Heart left ventricle (tissue), 16 donors: ENCODE results near the gene MAGI1. TPM values are rescaled to one million over a fixed set of nuclear protein-coding genes. Genes with fewer than 3 reads are reported as not detected.

Experiments used
- ATAC-seq, 4 donors: fragments of 200-7000 bp; cut with Tn5 transposase; one replicate each; pipeline ENCODE4 v1.9.1; 2020 to 2022; ENCODE audit warnings: moderate library complexity in 4 of 4, mild to moderate bottlenecking in 3 of 4, moderate number of reproducible peaks in 1 of 4
- DNase-seq, 5 donors: peaks; one replicate each; pipeline ENCODE4 v3.0.0-alpha.2; 2020
- H3K27ac ChIP-seq, 12 donors: fragments of 200-600 bp; sonication (generic) in 4 of 12; one replicate each; pipeline versions ENCODE4 v1.5.0 to v1.8.0; 2016 to 2022; ENCODE audit warnings: mild to moderate bottlenecking in 2 of 12
- H3K27me3 ChIP-seq, 9 donors: fragments of 200-600 bp; sonication (generic) in 2 of 9; one replicate each; pipeline versions ENCODE4 v1.5.1 to v1.8.0; 2016 to 2022; ENCODE audit warnings: mild to moderate bottlenecking in 3 of 9
- H3K36me3 ChIP-seq, 9 donors: fragments of 200-600 bp; sonication (generic) in 2 of 9; one replicate each; pipeline versions ENCODE4 v1.5.0 to v1.8.0; 2018 to 2022; ENCODE audit warnings: mild to moderate bottlenecking in 2 of 9
- H3K4me1 ChIP-seq, 12 donors: fragments of 200-600 bp; sonication (generic) in 4 of 12; one replicate each; pipeline versions ENCODE4 v1.5.0 to v1.8.0; 2016 to 2022; ENCODE audit warnings: mild to moderate bottlenecking in 3 of 12
- H3K4me3 ChIP-seq, 12 donors: fragments of 200-600 bp; sonication (generic) in 4 of 12; one replicate each; pipeline versions ENCODE4 v1.5.0 to v1.8.0; 2017 to 2022; ENCODE audit warnings: mild to moderate bottlenecking in 9 of 12, moderate library complexity in 4 of 12
- H3K9me3 ChIP-seq, 12 donors: fragments of 200-600 bp; sonication (generic) in 4 of 12; one replicate each; pipeline versions ENCODE4 v1.5.0 to v1.8.0; 2016 to 2022; ENCODE audit warnings: mild to moderate bottlenecking in 1 of 12
- POLR2A ChIP-seq, 2 donors: fragments of 450-650 bp; IDR thresholded peaks; one replicate each; pipeline ENCODE4 v1.6.1; 2017; ENCODE audit warnings: antibody characterized with exemption in 2 of 2, mild to moderate bottlenecking in 2 of 2, moderate library complexity in 2 of 2
- WGBS, 4 donors: extraction: QIAGEN DNeasy Blood & Tissue Kit in 2 of 4; methylation state at CpG; one replicate each; pipeline versions ENCODE4 v1.1.5 to v1.1.7; 2013 to 2018; 5-methylcytosine and 5-hydroxymethylcytosine counted together
- intact Hi-C, 10 donors: fragments of 100-400 bp; cut with DNase I; formaldehyde crosslinking; loops; one replicate each; pipeline versions ENCODE4 v1.11.1 to v1.14.2; 2022
- polyA plus RNA-seq, 2 donors: library from polyadenylated mRNA; stranded (reverse); fragments of 200-250 nt; gene quantifications; one replicate each; pipeline ENCODE4 v1.2.3, GENCODE V29; 2013
- total RNA-seq, 9 donors: library from RNA; depleted of rRNA in 2 of 9; stranded (reverse); fragments of >200 nt in 2 of 9; fragmentation: NEBNext Ultra II Directional in 3 of 9; extraction: Animal tissue kit (Norgen Biotek cat#: 25700) in 3 of 9; gene quantifications; one replicate each; pipeline versions ENCODE4 v1.1.0 to v1.2.4, GENCODE V29; 2016 to 2023
- TF ChIP-seq, protein P1 (sequence below), 12 donors: fragments of 200-600 bp; sonication (generic) in 4 of 12; IDR thresholded peaks; one replicate each; pipeline versions ENCODE4 v1.5.0 to v1.8.0; 2018 to 2022; ENCODE audit warnings: antibody characterized with exemption in 12 of 12, mild to moderate bottlenecking in 5 of 12
- donor health status: ischemic (EF 13 %, LVEDD 7.1; RV severe dilation, severe dysfunction).
- donor health status: healthy with polysubstance abuse.
- donor health status: DM: no; HTN: yes; CAD: no.
- donor health status: DM: no; HTN: no; CAD: no.
- donor health status: ischemic (EF 25% LVEDD 6.9; RV normal size, moderate dysfunction).
- donor health status: ischemic (EF 25% LVEDD 5.7; RV mildly dilated, moderate dysfunction).
- donor health status: healthy.
- donor health status: DM: yes; HTN: yes; CAD: no.
- donor health status: ischemic (EF 35%, LVEDD 5.7; RV mildly dilated, moderate dysfunction).
- donor health status: nonischemic (EF 11% LVEDD 7.7; RV severe dilation, severe dysfunction).
- donor health status: DM: yes; HTN: yes; CAD: no.
- donor health status: PGD.
- donor health status: ischemic (EF 29% LVEDD 5.4; RV normal size, mild dysfunction).
- donor health status: nonischemic (EF 23%, LVEDD 6.1; RV moderate dilation, normal function).

The MAGI1 gene
- total and polyA plus RNA-seq, 11 donors = 18.5 to 52.1 (median 31.4) TPM

- Histone ChIP-seq H3K36me3 (no peaks in the 10 kb centered on the region), H3K27me3 (no peaks in the 10 kb centered on the region), H3K4me1 (peaks cover 0 to 33% (median 23%) of the 10 kb centered on the region in 12 donors), H3K4me3 (no peak overlapping the region), H3K9me3 (no peaks in the 10 kb centered on the region), H3K27ac (no peak overlapping the region)
- TF ChIP-seq, protein P1, sequence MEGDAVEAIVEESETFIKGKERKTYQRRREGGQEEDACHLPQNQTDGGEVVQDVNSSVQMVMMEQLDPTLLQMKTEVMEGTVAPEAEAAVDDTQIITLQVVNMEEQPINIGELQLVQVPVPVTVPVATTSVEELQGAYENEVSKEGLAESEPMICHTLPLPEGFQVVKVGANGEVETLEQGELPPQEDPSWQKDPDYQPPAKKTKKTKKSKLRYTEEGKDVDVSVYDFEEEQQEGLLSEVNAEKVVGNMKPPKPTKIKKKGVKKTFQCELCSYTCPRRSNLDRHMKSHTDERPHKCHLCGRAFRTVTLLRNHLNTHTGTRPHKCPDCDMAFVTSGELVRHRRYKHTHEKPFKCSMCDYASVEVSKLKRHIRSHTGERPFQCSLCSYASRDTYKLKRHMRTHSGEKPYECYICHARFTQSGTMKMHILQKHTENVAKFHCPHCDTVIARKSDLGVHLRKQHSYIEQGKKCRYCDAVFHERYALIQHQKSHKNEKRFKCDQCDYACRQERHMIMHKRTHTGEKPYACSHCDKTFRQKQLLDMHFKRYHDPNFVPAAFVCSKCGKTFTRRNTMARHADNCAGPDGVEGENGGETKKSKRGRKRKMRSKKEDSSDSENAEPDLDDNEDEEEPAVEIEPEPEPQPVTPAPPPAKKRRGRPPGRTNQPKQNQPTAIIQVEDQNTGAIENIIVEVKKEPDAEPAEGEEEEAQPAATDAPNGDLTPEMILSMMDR (IDR thresholded peaks at IDR 0.05) = no peak
- TF ChIP-seq POLR2A (IDR thresholded peaks at IDR 0.05) = no peak
- 89 to 96% (median 94%) methylated on average over 1 of the region's 1 CpG for WGBS, 4 donors
- no peak for ATAC-seq
- intact Hi-C loops = loop anchor here in 1 of 10 donors (10.0 kb wide), 1 partner anchor 49 kb away; no protein-coding TSS in a partner anchor
- no peak for DNase-seq
These were observed 202.7 kb downstream of the MAGI1 start for GRCh38 chr3:65836047-65836446.

DNA sequence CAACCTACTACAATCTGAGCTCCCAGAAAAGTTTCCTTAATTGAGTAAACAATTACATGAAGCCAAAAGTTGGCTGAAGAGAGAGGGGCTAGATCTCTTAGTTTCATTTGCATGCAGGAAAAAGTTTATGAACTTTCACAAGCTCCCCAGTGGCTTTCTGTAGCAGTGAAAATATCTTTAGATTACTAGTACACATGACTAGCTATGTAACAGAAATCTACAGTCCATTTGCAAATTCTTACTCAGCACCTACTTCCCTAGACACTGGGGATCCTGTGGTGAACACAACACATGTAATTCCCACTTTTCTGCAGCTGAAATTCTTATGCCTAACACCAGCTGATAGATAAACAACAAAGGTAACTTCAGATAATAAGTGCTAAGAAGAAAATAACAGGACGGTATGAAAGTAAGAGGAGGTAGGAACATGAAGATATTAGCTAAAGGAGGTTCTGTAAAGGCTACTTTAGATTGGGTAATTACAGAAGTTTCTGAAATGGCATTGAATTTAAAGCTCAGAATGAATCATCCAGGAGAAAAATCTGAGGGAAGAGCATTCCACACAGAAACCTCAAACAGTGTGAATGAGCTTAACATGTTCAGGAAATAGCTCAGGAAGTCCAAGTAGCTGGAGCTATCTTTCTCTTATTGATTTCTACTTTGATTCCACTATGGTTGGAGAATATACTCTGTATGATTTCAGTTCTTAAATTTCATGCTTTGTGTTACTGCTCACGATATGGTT lies 204.8 kb downstream of the MAGI1 start:
- no peak for ATAC-seq
- 46 to 57% (median 51%) methylated on average over 2 of the region's 2 CpGs for WGBS, 4 donors
- Histone ChIP-seq H3K4me1 (peaks cover 0 to 47% (median 34%) of the 10 kb centered on the region in 12 donors), H3K9me3 (no peaks in the 10 kb centered on the region), H3K4me3 (no peak overlapping the region), H3K27me3 (no peaks in the 10 kb centered on the region), H3K27ac (no peak overlapping the region), H3K36me3 (no peaks in the 10 kb centered on the region)
- no peak for DNase-seq
- intact Hi-C loops = loop anchor here in 1 of 10 donors (10.0 kb wide), 1 partner anchor 51 kb away; no protein-coding TSS in a partner anchor
- TF ChIP-seq POLR2A (IDR thresholded peaks at IDR 0.05) = no peak
- TF ChIP-seq, protein P1 (IDR thresholded peaks at IDR 0.05) = no peak

GRCh38 chr3:65831733-65832425 lies 206.8 kb downstream of the MAGI1 start:
- Histone ChIP-seq H3K4me3 (no peak overlapping the region), H3K27ac (no peak overlapping the region), H3K4me1 (peaks cover 0 to 63% (median 39%) of the 10 kb centered on the region in 12 donors), H3K27me3 (no peaks in the 10 kb centered on the region), H3K9me3 (no peaks in the 10 kb centered on the region), H3K36me3 (no peaks in the 10 kb centered on the region)
- ATAC-seq (no peak), DNase-seq (no peak)
- intact Hi-C loops = loop anchor here in 1 of 10 donors (10.0 kb wide), 1 partner anchor 53 kb away; no protein-coding TSS in a partner anchor
- 54 to 70% (median 62%) methylated on average over 3 of the region's 3 CpGs for WGBS, 4 donors
- TF ChIP-seq, protein P1 (IDR thresholded peaks at IDR 0.05) = no peak
- no peak for TF ChIP-seq POLR2A (IDR thresholded peaks at IDR 0.05)
